Measurements from ENCODE around the gene FOXK1.

Gene FOXK1

DNA sequence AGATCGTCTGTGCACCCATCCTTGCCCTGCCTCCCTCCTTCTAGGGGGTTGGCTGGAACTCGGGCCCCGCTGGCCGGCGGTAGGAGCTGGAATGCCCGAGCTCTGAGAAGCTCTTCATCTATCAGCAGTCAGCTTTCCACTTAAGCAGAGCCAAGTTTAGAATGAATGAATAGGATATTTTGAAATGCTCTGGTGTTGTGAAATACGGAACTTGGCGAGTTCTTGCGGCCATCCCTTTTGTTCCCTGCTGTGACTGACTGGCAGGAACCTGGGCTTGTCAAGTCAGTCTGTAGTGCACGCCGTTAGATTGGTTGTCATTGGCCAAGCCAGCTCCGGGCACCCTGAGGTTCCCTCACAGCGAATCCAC is 33.3 kb downstream of the FOXK1 start:
- H3K4me1 Mint-ChIP-seq, result peaks cover 54% of the 10 kb centered on the region

DNA sequence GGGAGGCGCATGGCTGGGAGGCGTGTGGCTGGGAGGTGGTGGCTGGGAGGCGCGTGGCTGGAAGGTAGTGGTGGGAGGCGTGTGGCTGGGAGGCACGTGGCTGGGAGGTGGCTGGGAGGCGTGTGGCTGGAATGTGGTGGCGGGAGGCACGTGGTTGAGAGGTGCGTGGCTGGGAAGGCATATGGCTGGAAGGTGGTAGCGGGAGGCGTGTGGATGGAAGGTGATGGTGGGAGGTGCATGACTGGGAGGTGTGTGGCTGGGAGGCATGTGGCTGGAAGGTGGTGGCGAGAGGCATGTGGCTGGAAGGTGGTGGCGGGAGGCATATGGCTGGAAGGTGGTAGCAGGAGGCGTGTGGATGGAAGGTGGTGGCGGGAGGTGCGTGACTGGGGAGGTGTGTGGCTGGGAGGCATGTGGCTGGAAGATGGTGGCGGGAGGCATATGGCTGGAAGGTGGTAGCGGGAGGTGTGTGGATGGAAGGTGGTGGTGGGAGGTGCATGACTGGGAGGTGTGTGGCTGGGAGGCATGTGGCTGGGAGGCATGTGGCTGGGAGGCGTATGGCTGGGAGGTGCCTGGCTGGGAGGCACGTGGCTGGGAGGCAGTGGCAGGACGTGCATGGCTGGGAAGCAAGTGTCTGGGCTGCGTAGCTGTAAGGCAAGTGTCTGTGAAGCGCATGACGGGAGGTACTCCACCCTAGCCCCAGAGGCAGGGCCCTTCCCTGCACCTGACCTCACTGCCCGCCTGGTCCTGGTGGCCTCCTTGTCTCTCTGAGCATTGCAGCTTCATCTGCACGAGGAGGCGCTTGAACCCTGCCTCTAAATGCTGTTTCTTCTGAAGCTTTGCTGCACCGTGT is 35.1 kb downstream of the FOXK1 start:
- DNase-seq (no peak), ATAC-seq (no peak)
- no peaks in the 10 kb centered on the region for H3K9me3 Mint-ChIP-seq
- no peak overlapping the region for H3K4me3 Mint-ChIP-seq
- H3K27me3 Mint-ChIP-seq, result no peaks in the 10 kb centered on the region
- peaks cover 46% of the 10 kb centered on the region for H3K4me1 Mint-ChIP-seq
- no peak overlapping the region for H3K27ac Mint-ChIP-seq
- H3K36me3 Mint-ChIP-seq (ENCODE audit: low read depth), result peaks cover 13% of the 10 kb centered on the region

More for the DNA sequence above, 33.3 kb downstream of the FOXK1 start:
- ATAC-seq (no peak), DNase-seq (no peak)
- Mint-ChIP-seq H3K27ac (peak overlapping the region; percentile 57), H3K9me3 (no peaks in the 10 kb centered on the region), H3K36me3 (ENCODE audit: low read depth) (peaks cover 16% of the 10 kb centered on the region), H3K4me3 (no peak overlapping the region), H3K27me3 (no peaks in the 10 kb centered on the region)

DNA sequence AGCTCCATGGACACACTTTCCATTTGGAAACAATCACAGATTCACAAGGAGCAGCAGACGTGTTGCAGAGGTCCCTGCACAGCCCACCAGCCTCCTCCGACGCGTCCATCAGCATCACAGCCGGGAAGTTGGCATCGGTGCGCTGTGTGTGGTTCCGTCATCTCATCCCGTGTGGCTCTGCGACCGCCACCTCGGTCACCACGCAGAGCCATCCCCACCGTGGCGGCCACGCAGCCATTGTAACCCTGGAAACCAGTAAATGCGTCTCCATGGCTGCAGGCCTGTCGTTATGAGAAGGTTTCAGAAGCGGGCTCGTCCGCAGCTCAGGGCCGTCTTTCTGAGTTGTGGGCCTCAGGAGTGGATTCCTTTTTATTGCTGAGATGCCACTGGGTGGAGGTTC is 36.0 kb downstream of the FOXK1 start:
- Mint-ChIP-seq H3K27ac (no peak overlapping the region), H3K27me3 (no peaks in the 10 kb centered on the region), H3K9me3 (no peaks in the 10 kb centered on the region), H3K36me3 (ENCODE audit: low read depth) (peaks cover 12% of the 10 kb centered on the region), H3K4me1 (peaks cover 38% of the 10 kb centered on the region), H3K4me3 (no peak overlapping the region)
- no peak for DNase-seq
- no peak for ATAC-seq

DNA sequence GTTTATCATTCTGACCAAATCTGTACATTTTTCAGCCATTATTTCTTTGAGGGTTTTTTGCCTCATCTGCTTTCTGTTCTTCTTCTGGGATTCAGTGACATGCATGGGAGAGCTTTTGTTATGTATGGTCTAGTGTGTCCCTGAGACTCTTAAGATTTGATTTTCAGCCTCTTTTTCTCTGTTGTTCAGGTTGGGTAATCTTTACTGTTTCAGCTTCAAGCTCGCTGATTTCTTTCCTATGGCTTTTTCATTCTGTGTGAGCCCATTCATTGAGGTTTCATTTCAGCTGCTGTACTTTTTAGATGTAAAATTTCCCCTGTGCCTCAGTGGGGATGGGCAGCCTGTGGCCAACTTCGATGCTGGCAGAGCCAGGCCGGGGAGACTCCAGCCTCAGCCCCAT is 38.1 kb downstream of the FOXK1 start:
- H3K4me3 Mint-ChIP-seq, result no peak overlapping the region
- no peaks in the 10 kb centered on the region for H3K9me3 Mint-ChIP-seq
- H3K36me3 Mint-ChIP-seq (ENCODE audit: low read depth), result peaks cover 9% of the 10 kb centered on the region
- no peak for ATAC-seq
- peaks cover 40% of the 10 kb centered on the region for H3K4me1 Mint-ChIP-seq
- DNase-seq, result no peak
- H3K27ac Mint-ChIP-seq, result peak overlapping the region; percentile 55
- H3K27me3 Mint-ChIP-seq, result no peaks in the 10 kb centered on the region

DNA sequence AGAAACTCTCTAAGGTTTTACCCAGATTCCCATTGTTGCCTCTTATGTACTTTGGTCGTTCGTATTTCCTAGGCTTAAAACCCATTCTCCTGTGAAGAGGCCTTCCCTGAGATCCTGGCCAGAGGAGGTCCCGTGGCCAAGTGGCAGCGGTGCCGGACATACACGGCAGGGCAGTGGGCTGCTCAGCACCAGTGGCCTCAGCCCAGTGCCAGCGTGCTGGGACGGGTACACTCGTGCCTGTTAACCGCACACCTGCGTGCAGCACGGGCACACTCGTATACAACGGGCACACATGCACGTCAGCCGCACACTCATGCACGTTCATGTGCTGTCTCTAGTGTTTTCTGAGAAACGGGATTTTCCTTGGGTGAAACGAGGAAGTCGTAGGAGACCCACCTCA is 40.2 kb downstream of the FOXK1 start:
- H3K4me3 Mint-ChIP-seq, result no peak overlapping the region
- H3K9me3 Mint-ChIP-seq, result no peaks in the 10 kb centered on the region
- peaks cover 52% of the 10 kb centered on the region for H3K4me1 Mint-ChIP-seq
- H3K36me3 Mint-ChIP-seq (ENCODE audit: low read depth), result peaks cover 6% of the 10 kb centered on the region
- H3K27ac Mint-ChIP-seq, result no peak overlapping the region
- ATAC-seq (no peak), DNase-seq (no peak)
- no peaks in the 10 kb centered on the region for H3K27me3 Mint-ChIP-seq

DNA sequence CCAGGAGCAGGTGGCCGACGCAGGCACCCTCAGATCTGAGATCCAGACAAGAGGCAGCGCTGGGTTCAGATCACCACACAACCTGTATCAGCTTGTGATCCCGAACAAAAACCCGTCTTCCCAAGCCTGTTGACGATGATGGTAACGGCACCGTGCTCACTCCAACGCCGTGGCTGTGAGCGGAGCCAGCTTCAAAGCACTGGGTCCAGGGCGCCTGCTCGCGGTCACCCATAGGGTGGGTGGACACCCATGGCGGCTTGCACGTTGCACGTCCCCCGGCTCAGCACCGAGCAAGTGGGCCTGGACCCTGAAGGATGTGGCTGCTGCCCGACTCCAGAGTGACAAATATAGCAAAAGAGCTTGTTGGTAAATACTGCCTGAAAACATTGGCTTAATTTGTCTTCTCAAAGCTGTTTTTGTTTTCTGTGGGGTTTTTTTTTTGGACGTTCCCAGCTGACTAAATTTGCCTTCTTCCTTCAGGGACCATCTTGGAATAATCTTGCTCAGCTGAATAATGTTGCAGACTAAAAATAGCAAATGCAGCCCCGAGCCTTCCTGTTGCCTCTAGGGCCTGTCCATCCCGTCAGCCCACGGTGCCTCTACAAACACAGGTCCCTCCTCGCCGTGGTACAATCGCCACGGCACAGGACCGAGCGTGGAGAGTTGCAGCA is 41.0 kb downstream of the FOXK1 start:
- peaks cover 6% of the 10 kb centered on the region for H3K36me3 Mint-ChIP-seq (ENCODE audit: low read depth)
- no peak overlapping the region for H3K27ac Mint-ChIP-seq
- no peaks in the 10 kb centered on the region for H3K9me3 Mint-ChIP-seq
- H3K4me1 Mint-ChIP-seq, result peaks cover 53% of the 10 kb centered on the region
- DNase-seq, result no peak
- ATAC-seq, result no peak
- no peaks in the 10 kb centered on the region for H3K27me3 Mint-ChIP-seq
- H3K4me3 Mint-ChIP-seq, result no peak overlapping the region

DNA sequence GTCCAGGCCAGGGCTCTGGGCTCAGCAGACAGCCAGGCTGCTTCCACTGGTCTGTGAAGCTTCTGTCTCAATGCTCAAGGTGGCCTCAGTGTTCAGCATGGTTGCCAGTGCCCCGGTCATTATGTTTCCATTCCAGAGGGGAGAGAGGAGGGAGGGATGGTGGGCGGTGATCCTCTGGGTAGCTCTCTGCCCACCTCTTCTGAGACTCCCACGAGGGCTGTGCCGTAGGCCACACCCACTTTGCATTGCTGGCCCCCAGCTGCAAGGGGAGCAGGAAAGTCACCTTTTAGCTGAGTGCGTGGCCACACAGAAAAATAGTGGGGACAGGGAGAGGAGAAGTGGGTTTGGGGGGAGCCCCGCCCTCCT is 42.5 kb downstream of the FOXK1 start:
- ATAC-seq (peak; percentile 8), DNase-seq (no peak)

DNA sequence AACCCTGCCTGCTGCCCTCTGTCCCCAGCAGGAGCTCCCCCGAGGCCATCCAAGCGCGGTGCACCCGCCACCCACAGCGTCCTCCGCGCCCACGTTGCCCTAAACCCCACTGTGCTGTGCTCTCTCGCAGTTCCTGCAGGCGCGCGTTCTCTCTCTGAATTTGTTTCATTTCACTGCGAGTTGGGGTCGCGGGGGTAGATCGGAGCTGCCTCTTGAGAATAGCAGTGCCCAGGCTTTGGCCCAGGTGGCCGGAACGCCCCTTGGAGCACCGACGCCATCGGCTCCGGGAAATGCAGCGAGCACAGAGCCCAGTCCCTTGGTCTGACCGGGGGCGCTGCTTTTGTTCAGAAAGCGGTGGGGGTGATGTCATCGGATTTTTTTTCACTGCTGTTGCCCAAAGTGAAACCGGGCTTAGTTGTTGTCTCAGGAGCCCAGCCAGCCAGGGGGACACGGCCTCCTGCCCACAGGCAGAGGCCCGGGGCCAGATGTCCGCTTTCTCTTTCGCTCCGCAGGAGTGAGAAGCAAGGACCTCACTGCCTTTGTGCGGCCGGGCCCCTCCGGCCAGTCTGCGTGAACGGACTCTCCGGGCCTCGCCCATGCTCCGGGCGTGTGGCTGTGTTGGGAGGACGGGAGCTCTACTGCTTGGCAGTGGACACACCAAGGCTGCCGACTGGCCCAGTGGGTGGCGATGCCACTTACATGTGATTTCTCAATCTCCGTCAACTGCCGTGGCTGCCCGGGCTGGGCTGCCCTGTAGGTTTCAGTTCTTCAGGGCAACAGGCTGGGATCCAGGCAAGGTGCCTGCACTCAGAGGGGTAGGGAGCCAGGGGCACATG is 43.1 kb downstream of the FOXK1 start:
- H3K27ac Mint-ChIP-seq, result peak overlapping the region; percentile 86
- H3K27me3 Mint-ChIP-seq, result no peaks in the 10 kb centered on the region
- DNase-seq (peak; percentile 60), ATAC-seq (peak; percentile 81)
- H3K4me1 Mint-ChIP-seq, result peaks cover 56% of the 10 kb centered on the region
- no peaks in the 10 kb centered on the region for H3K9me3 Mint-ChIP-seq
- H3K36me3 Mint-ChIP-seq (ENCODE audit: low read depth), result peaks cover 3% of the 10 kb centered on the region
- peak overlapping the region; percentile 81 for H3K4me3 Mint-ChIP-seq

More for the DNA sequence above, 42.5 kb downstream of the FOXK1 start:
- H3K4me3 Mint-ChIP-seq, result peak overlapping the region; percentile 81
- H3K27me3 Mint-ChIP-seq, result no peaks in the 10 kb centered on the region
- H3K36me3 Mint-ChIP-seq (ENCODE audit: low read depth), result peaks cover 6% of the 10 kb centered on the region
- H3K4me1 Mint-ChIP-seq, result peaks cover 59% of the 10 kb centered on the region
- H3K27ac Mint-ChIP-seq, result peak overlapping the region; percentile 86
- no peaks in the 10 kb centered on the region for H3K9me3 Mint-ChIP-seq

DNA sequence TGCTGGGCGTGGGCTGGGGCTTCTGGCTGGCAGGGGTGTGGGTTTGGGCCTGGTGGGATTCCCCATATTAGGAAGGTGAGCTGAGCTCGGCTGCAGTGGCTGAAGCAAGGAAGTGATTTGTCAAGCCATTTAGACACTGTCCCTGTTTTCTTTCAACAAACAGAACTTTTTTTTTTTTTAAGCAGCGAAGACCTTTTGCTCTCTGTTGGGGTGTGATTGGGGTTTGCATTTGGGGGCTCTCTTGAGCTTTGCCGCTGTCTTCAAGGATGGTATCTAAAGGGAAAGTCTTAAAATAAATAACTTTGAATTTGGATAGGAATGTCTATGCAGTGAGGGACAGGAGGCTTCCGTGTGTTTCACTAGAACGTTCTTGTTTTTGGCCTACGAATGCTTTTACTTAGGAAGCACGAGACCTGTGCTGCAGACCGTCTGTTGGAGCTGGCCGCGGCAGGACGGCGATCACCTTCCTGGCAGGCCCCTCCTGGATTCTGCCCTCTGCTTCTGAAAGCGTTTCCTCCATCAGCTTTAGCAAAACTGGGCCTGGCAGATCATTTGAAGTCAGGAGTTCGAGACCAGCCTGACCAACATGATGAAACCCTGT is 43.9 kb downstream of the FOXK1 start:
- Mint-ChIP-seq H3K27me3 (no peaks in the 10 kb centered on the region), H3K4me3 (peak overlapping the region; percentile 81), H3K27ac (peak overlapping the region; percentile 86), H3K36me3 (ENCODE audit: low read depth) (peaks cover 3% of the 10 kb centered on the region), H3K4me1 (peaks cover 60% of the 10 kb centered on the region), H3K9me3 (no peaks in the 10 kb centered on the region)
- DNase-seq (no peak), ATAC-seq (no peak)

DNA sequence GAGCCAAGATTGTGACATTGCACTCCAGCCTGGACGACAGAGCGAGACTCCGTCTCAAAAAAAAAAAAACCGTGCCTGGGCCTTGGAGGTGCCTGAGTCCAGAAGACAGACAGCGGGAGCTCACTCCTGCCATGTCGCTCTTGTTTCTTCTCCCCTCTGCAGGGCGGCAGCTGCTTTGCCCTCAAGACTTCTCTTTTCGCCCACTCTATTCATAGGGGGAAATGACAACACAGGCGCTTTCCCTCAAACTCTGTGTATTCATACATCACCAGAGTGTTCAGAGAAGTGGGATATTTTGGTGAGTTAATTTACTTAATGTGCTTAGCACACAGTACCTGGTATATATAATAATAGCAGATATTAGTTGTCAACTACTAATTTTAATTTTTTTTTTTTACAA is 44.5 kb downstream of the FOXK1 start:
- Mint-ChIP-seq H3K27ac (peak overlapping the region; percentile 86), H3K4me3 (peak overlapping the region; percentile 81), H3K27me3 (no peaks in the 10 kb centered on the region), H3K9me3 (no peaks in the 10 kb centered on the region), H3K36me3 (ENCODE audit: low read depth) (peaks cover 3% of the 10 kb centered on the region), H3K4me1 (peaks cover 61% of the 10 kb centered on the region)
- DNase-seq, result no peak
- peak; percentile 59 for ATAC-seq

DNA sequence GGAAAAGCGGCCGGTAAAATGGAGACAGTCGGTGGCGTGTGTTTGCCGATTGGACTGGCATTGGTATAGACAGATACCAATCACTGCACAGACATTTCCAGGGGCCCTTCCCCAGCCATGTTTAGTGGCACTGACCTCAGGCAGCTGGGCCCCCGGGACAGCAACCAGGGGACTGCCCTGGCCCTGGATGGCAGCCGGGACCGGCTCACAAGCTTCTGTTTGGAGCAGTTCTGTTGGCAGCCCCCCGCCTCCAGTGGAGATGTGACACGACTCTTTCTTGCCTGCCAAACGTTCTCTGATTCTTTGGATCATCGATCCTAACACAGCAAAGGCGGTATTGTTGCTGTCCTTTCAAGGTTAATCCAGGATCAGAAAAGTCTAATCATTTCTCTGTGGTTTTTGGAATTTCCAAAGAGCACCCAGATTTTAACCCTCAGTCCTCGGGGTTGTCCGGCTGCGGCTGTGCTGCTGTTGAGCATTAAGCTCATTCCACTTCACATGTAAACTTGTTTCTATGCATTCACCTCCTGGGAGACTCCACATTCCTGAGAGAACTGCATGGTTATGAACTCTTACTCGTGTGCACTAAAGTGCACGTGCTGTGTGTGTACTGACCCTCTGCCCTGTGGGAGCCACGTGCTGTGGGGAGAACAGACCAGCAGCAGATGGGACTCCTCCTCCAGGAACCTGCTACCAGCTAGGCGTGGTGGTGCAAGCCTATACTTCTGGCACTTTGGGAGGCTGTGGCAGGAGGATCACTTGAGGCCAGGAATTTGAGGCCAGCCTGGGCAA is 46.0 kb downstream of the FOXK1 start:
- Mint-ChIP-seq H3K4me1 (peaks cover 71% of the 10 kb centered on the region), H3K36me3 (ENCODE audit: low read depth) (peaks cover 11% of the 10 kb centered on the region), H3K27me3 (no peaks in the 10 kb centered on the region), H3K9me3 (no peaks in the 10 kb centered on the region), H3K4me3 (no peak overlapping the region), H3K27ac (no peak overlapping the region)
- no peak for ATAC-seq
- no peak for DNase-seq

DNA sequence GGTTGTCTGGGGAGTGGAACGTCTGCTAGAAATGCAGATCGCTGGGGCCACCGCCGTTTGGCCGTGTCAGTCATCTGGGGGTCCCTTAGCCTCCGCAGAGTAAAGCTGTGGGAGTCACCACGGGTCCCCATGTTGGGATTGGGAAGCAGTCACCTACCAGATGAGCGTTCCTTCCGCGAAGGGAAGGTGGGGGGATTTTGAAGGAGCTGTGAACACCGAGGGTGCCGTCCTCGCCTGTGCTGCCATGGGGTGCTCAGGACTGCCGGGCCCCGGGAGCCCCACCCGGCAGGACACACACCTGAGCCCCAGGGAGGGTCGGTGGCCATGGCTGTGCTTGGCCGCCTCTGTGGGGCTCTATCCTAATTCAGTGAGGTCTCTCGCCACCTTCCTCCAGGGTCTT is 47.2 kb downstream of the FOXK1 start:
- no peak for ATAC-seq
- no peaks in the 10 kb centered on the region for H3K27me3 Mint-ChIP-seq
- no peak overlapping the region for H3K4me3 Mint-ChIP-seq
- H3K27ac Mint-ChIP-seq, result peak overlapping the region; percentile 27
- no peaks in the 10 kb centered on the region for H3K9me3 Mint-ChIP-seq
- peaks cover 17% of the 10 kb centered on the region for H3K36me3 Mint-ChIP-seq (ENCODE audit: low read depth)
- DNase-seq, result no peak
- peaks cover 71% of the 10 kb centered on the region for H3K4me1 Mint-ChIP-seq

DNA sequence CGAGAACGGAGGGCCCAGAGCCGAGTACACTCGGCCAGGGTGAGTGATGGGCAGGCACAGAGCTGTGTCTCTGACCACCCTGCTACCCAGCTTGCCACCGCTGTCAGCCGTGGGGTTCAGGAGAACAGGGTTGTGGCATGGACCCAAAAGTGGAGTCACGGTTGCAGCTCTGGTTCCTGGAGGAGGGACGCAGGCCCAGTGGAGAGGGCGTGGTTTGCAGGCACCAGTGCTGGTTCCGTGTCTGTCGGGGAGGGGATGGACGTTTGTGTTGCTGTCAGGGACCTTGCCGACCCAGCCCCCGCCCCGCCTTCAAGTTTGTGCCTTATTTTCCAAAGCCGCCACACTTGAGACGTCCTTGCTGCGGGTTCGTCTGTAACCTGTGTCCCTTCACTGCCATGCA is 48.2 kb downstream of the FOXK1 start:
- no peak overlapping the region for H3K27ac Mint-ChIP-seq
- H3K36me3 Mint-ChIP-seq (ENCODE audit: low read depth), result peaks cover 17% of the 10 kb centered on the region
- H3K9me3 Mint-ChIP-seq, result no peaks in the 10 kb centered on the region
- H3K4me1 Mint-ChIP-seq, result peaks cover 71% of the 10 kb centered on the region
- DNase-seq, result no peak
- no peaks in the 10 kb centered on the region for H3K27me3 Mint-ChIP-seq
- no peak for ATAC-seq
- peak overlapping the region; percentile 21 for H3K4me3 Mint-ChIP-seq

DNA sequence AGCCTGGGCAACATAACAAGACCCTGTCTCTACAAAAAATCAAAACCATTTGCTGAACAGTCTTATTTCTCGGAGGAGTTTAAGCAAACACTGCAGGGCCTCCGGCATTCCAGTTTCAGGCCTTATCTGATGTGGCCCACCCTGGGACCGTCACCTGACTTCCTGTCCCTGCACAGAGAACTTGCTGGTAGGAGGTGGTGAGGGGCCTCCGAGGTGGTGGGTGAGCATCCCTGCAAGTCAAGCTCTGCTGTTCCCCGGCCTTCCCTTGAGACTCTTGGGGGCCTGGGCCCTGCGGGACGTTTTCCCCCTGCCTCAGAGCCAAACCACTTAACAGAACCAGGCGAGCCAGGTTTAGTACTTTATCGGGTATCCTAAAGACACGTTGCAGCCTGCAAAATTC is 48.9 kb downstream of the FOXK1 start:
- peaks cover 17% of the 10 kb centered on the region for H3K36me3 Mint-ChIP-seq (ENCODE audit: low read depth)
- peak overlapping the region; percentile 42 for H3K27ac Mint-ChIP-seq
- H3K27me3 Mint-ChIP-seq, result no peaks in the 10 kb centered on the region
- H3K9me3 Mint-ChIP-seq, result no peaks in the 10 kb centered on the region
- DNase-seq, result no peak
- H3K4me3 Mint-ChIP-seq, result no peak overlapping the region
- ATAC-seq, result no peak
- peaks cover 67% of the 10 kb centered on the region for H3K4me1 Mint-ChIP-seq

Measured in activated naive CD8-positive, alpha-beta T cell treated with anti-CD3 and anti-CD28 coated beads, Interleukin-2, amount 50 U/mL, for 24 hours (primary cell).